ENCODE results near the gene RHEX.

RHEX gene

DNA sequence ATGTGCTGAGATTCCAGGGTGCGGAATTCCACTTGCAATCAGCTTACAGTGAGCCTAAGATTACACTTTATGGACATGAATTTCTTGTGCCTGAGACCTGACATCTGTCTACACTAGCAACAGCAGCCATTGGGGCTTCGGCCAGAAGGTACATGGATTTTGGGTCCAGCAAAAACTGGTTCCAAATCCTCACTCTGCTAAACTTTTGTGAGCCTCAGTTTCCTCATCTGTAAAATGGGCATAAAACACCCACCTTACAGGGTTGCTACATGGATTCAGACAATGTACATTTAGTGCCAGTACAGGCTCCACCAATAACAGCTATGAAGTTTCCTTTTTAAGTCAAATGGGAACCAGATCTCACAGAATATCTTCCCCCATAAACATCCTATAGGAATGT is 30.8 kb downstream of the RHEX start:
- in situ Hi-C loops (cut with MboI; ENCODE audit: low sequenced_read_pairs) = no loop called here

- in situ Hi-C loops (cut with MboI; ENCODE audit: low sequenced_read_pairs) = no loop called here
These were observed 34.1 kb downstream of the RHEX start for GRCh38 chr1:206087091-206087490.

DNA sequence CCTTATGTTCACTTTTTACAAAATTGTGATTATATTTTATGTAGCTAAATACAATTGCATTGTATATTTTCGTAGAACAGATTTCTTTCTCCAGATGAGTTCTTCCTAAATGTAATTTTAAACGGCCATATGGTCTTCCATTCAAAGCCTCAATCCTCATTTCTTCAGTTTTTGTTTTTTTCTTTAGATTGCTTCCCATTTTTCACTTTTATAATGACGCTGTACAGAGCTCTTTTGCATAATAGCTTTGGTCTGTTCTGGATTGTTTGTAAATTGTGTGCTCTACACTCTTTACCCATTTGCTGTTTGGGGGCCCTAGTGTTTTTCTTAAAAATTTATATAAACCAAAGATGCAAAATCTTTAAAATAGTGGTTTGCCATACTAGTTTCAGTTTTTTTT is 36.4 kb downstream of the RHEX start:
- in situ Hi-C loops (cut with MboI; ENCODE audit: low sequenced_read_pairs) = no loop called here

DNA sequence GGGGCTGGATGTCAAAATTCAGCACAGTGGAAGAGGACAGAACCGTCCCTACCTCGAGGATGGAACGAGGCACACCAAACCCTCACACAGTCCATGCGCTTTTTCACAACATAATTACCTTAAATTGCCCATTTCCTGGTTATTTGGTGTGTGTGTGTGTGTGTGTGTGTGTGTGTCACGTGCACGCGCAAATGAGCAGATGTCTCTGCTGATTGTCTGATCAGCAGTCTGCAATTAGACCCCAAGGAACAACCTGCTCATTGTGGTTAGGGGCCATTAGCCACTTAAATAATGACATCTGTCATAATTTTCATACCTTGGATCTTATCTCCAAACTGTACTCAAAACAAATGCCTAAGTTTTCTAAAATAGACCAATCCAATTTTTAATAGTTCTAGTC is 41.1 kb downstream of the RHEX start:
- in situ Hi-C loops (cut with MboI; ENCODE audit: low sequenced_read_pairs) = no loop called here

DNA sequence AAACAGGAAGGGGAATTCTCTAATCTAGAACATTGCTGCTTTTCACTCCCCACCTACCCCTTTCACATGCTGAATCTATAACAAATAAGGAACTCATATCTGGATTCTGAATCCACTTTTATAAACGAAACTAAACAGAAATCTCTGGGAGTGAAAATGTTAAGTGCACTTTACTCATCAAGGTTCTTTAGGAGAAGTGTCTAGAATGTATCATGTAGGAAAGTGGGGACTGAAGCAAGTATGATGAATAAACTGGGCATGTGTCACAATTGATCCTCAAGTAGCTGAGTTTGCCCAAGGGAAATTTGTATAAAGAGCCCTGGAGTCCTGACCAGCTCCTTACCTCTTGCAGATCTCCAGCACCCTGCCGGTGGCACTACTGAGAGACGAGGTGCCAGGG is 44.4 kb downstream of the RHEX start:
- in situ Hi-C loops (cut with MboI; ENCODE audit: low sequenced_read_pairs) = no loop called here

DNA sequence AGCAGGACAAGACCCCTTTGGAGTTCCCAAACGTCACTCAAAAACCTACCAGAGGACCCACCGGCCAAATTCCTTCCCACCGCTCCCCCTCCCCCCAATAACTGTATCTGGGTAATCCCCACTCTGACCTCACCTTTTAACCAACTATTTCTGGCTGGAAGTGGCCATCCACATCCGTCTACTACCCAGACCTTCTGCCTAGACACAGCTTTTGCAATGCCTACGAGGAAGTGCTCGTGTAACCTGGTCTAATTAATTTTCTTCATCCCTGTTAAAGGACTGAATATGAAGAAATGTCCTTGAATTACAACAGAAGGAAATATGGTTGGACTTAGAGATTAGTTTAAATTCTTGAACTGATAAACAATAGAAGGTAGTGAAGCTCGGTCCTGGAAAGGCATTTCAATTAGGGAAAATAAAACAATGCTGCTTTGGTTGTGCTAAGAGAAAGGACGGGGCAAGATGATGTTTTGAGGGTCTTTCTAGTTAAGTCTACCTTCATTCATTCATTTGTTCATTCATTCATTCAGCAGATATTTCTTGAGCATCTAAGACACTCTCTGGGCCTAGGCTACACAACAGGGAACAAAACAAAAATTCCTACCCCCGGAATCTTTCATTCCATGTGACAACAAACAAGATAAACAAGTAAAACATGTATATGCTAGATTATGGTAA is 45.4 kb downstream of the RHEX start:
- in situ Hi-C loops (cut with MboI; ENCODE audit: low sequenced_read_pairs) = no loop called here

DNA sequence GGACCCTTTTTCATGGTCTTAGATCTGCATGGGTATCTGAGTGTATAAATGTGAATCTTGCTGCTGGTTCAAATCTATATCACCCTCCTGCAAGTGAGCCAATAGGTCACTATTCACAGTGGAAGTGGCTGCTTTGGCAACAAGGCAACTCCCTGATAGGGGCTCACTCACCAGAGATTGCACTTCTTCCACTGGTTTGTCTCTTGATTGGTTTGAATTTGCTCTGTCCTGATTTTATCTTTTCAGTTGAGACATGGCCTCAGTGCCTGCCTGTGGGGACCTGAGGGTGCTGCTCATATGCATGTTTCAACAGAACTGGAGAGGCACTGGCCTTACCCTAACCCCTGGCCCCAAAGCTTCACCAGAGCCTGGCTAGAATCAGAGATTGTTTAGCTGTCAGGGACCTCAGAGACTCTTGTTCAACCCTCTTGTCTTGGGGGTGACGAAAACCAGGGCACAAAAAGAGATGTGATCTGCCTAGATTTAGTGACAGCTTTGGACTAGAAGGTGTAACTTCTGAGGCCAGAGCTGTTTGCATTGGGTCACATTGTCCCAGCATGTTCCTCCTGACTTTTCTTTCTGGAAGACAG is 47.3 kb downstream of the RHEX start:
- in situ Hi-C loops (cut with MboI; ENCODE audit: low sequenced_read_pairs) = loop anchor here (5.0 kb wide), 1 partner anchor 73 kb away; no protein-coding TSS in a partner anchor

- in situ Hi-C loops (cut with MboI; ENCODE audit: low sequenced_read_pairs) = loop anchor here (5.0 kb wide), 1 partner anchor 74 kb away; no protein-coding TSS in a partner anchor
These were observed 48.5 kb downstream of the RHEX start for GRCh38 chr1:206101351-206102045.

GRCh38 chr1:206102292-206102936 is 49.4 kb downstream of the RHEX start:
- in situ Hi-C loops (cut with MboI; ENCODE audit: low sequenced_read_pairs) = loop anchor here (5.0 kb wide), 1 partner anchor 75 kb away; no protein-coding TSS in a partner anchor

- in situ Hi-C loops (cut with MboI; ENCODE audit: low sequenced_read_pairs) = loop anchor here (5.0 kb wide), 1 partner anchor 77 kb away; no protein-coding TSS in a partner anchor
These were observed 51.0 kb downstream of the RHEX start for GRCh38 chr1:206103979-206104378.

DNA sequence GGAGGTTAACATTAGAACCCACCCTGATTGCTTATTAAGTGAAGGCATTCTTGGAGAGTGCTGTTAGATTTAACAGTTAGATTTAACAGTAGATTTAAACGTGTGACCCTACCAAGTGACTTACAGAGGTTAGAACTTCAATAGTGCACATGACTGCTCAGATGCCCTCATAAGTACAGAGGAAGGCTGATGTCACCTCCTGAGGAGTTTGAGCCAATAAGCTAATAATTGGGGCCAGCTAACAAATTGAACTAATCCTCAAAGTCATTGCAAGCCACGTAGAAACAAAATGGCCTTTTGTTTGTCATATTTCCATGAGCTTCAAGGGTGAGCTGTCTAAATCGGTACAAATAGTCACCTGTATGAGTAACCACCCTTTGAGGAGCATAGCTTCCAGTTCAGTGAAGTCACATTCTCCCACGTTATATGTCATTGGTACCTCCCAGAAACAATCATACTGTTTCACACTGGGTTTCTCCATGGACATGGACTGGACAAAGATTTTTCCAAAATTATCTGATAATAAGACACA is 52.6 kb downstream of the RHEX start:
- in situ Hi-C loops (cut with MboI; ENCODE audit: low sequenced_read_pairs) = loop anchor here (5.0 kb wide), 1 partner anchor 123 kb away; no protein-coding TSS in a partner anchor

DNA sequence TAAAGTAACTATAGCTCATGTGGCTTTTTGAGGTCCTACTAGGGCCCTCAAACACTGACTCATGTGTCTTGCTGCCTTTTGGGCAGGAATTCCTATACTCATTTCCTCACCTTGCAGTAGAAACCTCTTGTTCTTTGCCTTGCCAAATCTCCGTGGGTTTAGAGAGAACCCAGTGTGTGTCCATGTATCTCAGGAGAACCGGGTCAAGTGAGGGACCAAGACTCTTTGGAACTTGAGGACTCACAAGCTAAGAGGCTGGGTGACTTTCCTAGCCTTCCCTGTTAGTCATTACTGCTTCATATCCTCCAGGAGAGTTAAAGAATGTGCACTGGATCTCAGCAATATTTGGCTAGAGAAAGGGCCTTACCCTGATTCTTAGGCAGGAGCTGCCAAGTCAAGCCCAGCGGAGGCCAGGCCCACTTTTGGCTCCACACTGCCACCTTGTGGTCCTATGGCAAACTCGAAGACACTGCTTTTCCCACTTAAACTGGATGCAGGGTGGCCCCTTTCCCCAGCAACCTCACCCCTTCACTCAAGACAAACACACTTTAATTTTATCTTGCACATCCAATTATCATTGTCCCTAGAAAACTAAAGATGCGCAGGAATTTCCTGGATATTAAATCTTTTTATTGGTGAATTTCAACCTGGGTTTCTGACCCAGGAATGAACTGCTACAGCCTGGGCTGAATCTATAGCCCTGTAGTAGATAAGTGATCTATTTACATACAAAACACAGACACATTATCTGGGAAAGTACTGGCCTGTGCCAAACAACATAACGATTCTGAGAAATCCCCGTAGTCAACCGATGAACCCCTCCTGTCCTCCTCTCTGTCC is 53.6 kb downstream of the RHEX start:
- in situ Hi-C loops (cut with MboI; ENCODE audit: low sequenced_read_pairs) = loop anchor here (5.0 kb wide), 1 partner anchor 124 kb away; no protein-coding TSS in a partner anchor

- in situ Hi-C loops (cut with MboI; ENCODE audit: low sequenced_read_pairs) = loop anchor here (5.0 kb wide), 1 partner anchor 125 kb away; no protein-coding TSS in a partner anchor
These were observed 54.2 kb downstream of the RHEX start for GRCh38 chr1:206107168-206107544.

DNA sequence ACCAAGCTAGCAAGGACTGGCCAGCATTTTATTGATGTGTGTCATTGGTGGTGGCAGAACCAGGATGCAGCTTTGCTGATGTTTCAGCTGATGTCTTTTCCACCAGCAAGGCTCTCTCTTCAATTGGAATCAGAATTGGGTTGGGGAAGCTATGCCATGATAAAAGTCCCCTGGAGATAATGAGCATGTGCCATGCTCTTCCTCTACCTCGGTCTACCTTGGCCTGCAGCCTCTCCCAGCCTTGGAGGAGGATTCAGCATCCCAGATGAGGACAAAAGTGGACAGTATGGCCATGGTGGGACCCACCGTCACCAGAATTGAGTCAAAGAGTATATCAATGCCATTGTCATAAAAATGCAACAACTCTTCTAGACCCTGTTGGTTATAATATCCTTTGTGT is 55.7 kb downstream of the RHEX start:
- in situ Hi-C loops (cut with MboI; ENCODE audit: low sequenced_read_pairs) = loop anchor here (5.0 kb wide), 1 partner anchor 126 kb away; no protein-coding TSS in a partner anchor

DNA sequence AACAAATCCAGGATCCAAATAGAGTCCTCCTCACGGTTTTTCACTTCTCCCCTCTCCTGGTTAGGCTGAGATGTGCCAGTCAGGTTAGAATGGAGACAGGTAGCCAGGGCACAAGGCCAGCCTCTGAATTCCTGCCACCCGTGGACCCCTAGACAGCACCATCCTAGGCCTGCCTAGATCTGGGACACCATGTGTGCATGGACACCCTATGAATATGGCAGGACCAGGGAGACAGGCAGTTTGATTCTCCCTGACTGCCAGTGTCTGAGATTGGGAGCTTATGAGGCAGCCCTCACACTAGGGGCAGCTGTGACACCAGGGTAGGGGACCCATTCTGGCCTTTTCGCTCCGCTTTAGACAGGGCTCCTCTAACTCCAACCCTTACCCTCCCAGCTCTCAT is 56.7 kb downstream of the RHEX start:
- in situ Hi-C loops (cut with MboI; ENCODE audit: low sequenced_read_pairs) = loop anchor here (5.0 to 10.0 kb wide), 2 partner anchors 127 to 315 kb away; no protein-coding TSS in a partner anchor

- in situ Hi-C loops (cut with MboI; ENCODE audit: low sequenced_read_pairs) = loop anchor here (10.0 kb wide), 1 partner anchor 315 kb away; no protein-coding TSS in a partner anchor
These were observed 57.2 kb downstream of the RHEX start for GRCh38 chr1:206110161-206110560.

GRCh38 chr1:206110820-206111219 is 57.8 kb downstream of the RHEX start:
- in situ Hi-C loops (cut with MboI; ENCODE audit: low sequenced_read_pairs) = loop anchor here (10.0 kb wide), 1 partner anchor 316 kb away; no protein-coding TSS in a partner anchor

- in situ Hi-C loops (cut with MboI; ENCODE audit: low sequenced_read_pairs) = loop anchor here (10.0 kb wide), 1 partner anchor 317 kb away; no protein-coding TSS in a partner anchor
These were observed 58.4 kb downstream of the RHEX start for GRCh38 chr1:206111271-206111927.

Measured in HL-60/S4 (cell line).